Stomach smooth muscle (tissue), 2 donors: ENCODE results near the gene SLX4IP.

Source experiments
- H3K27ac ChIP-seq: one replicate; pipeline ENCODE4 v1.7.0; 2013; ENCODE audit warnings: mild to moderate bottlenecking, low read length, inconsistent platforms
- H3K27me3 ChIP-seq, 2 donors: one replicate each; pipeline ENCODE4 v1.7.0; 2013; ENCODE audit warnings: low read length in 2 of 2; ENCODE audit not compliant: insufficient read depth in 2 of 2, control insufficient read depth in 1 of 2
- H3K36me3 ChIP-seq, 2 donors: one replicate each; pipeline ENCODE4 v1.7.0; 2013; ENCODE audit warnings: low read length in 2 of 2; ENCODE audit not compliant: control insufficient read depth in 2 of 2, insufficient read depth in 2 of 2
- H3K4me1 ChIP-seq: one replicate; pipeline ENCODE4 v1.7.0; 2013; ENCODE audit warnings: low read length; ENCODE audit not compliant: control insufficient read depth, insufficient read depth
- H3K4me3 ChIP-seq, 2 donors: one replicate each; pipeline ENCODE4 v1.7.0; 2013; ENCODE audit warnings: low read length in 2 of 2
- H3K9ac ChIP-seq, 2 donors: one replicate each; pipeline ENCODE4 v1.7.0; 2013; ENCODE audit warnings: low read length in 2 of 2, mild to moderate bottlenecking in 1 of 2
- H3K9me3 ChIP-seq, 2 donors: one replicate each; pipeline ENCODE4 v1.7.0; 2013; ENCODE audit warnings: low read length in 2 of 2; ENCODE audit not compliant: control insufficient read depth in 2 of 2
- donor health status: healthy.
- donor health status: Pancreatic carcinoma.

Gene SLX4IP

GRCh38 chr20:10497283-10497682, 62.2 kb downstream of the SLX4IP start:
- H3K4me1 ChIP-seq = no peaks in the 10 kb centered on the region
- H3K27ac ChIP-seq = no peak overlapping the region

GRCh38 chr20:10497791-10498190, 62.7 kb downstream of the SLX4IP start:
- Histone ChIP-seq H3K36me3 (no peaks in the 10 kb centered on the region), H3K9ac (no peak overlapping the region), H3K27me3 (no peaks in the 10 kb centered on the region), H3K4me3 (no peak overlapping the region), H3K4me1 (no peaks in the 10 kb centered on the region), H3K27ac (no peak overlapping the region), H3K9me3 (no peaks in the 10 kb centered on the region)

More at GRCh38 chr20:10497283-10497682, 62.2 kb downstream of the SLX4IP start:
- Histone ChIP-seq H3K27me3 (no peaks in the 10 kb centered on the region), H3K36me3 (no peaks in the 10 kb centered on the region), H3K9ac (no peak overlapping the region), H3K4me3 (no peak overlapping the region), H3K9me3 (no peaks in the 10 kb centered on the region)

GRCh38 chr20:10498200-10498599, 63.1 kb downstream of the SLX4IP start:
- no peak overlapping the region for H3K4me3 ChIP-seq
- H3K4me1 ChIP-seq = no peaks in the 10 kb centered on the region
- no peak overlapping the region for H3K9ac ChIP-seq
- no peaks in the 10 kb centered on the region for H3K27me3 ChIP-seq
- no peak overlapping the region for H3K27ac ChIP-seq
- no peaks in the 10 kb centered on the region for H3K36me3 ChIP-seq
- no peaks in the 10 kb centered on the region for H3K9me3 ChIP-seq

GRCh38 chr20:10501402-10501801, 66.3 kb downstream of the SLX4IP start:
- no peaks in the 10 kb centered on the region for H3K9me3 ChIP-seq
- H3K4me3 ChIP-seq = no peak overlapping the region
- H3K27ac ChIP-seq = no peak overlapping the region
- no peaks in the 10 kb centered on the region for H3K36me3 ChIP-seq
- H3K9ac ChIP-seq = no peak overlapping the region
- H3K27me3 ChIP-seq = no peaks in the 10 kb centered on the region
- peaks cover 9% of the 10 kb centered on the region for H3K4me1 ChIP-seq

GRCh38 chr20:10502098-10502526, 67.0 kb downstream of the SLX4IP start:
- Histone ChIP-seq H3K9ac (no peak overlapping the region), H3K9me3 (no peaks in the 10 kb centered on the region), H3K4me1 (peaks cover 9% of the 10 kb centered on the region), H3K4me3 (no peak overlapping the region), H3K27ac (no peak overlapping the region), H3K27me3 (no peaks in the 10 kb centered on the region), H3K36me3 (no peaks in the 10 kb centered on the region)

- no peaks in the 10 kb centered on the region for H3K36me3 ChIP-seq
- H3K27ac ChIP-seq = peak overlapping the region; percentile 6
- H3K4me3 ChIP-seq = no peak overlapping the region
- H3K27me3 ChIP-seq = no peaks in the 10 kb centered on the region
- peaks cover 25% of the 10 kb centered on the region for H3K4me1 ChIP-seq
- no peak overlapping the region for H3K9ac ChIP-seq
- no peaks in the 10 kb centered on the region for H3K9me3 ChIP-seq
Observed at GRCh38 chr20:10504608-10504993, 69.5 kb downstream of the SLX4IP start.

- Histone ChIP-seq H3K4me1 (peaks cover 25% of the 10 kb centered on the region), H3K9me3 (no peaks in the 10 kb centered on the region), H3K27ac (peak overlapping the region; percentile 26), H3K36me3 (no peaks in the 10 kb centered on the region), H3K4me3 (no peak overlapping the region), H3K27me3 (no peaks in the 10 kb centered on the region), H3K9ac (no peak overlapping the region)
Observed at GRCh38 chr20:10504994-10505730, 70.1 kb downstream of the SLX4IP start.

GRCh38 chr20:10505827-10506226, 70.7 kb downstream of the SLX4IP start:
- Histone ChIP-seq H3K9ac (no peak overlapping the region), H3K27me3 (no peaks in the 10 kb centered on the region), H3K4me1 (peaks cover 25% of the 10 kb centered on the region), H3K36me3 (no peaks in the 10 kb centered on the region), H3K9me3 (no peaks in the 10 kb centered on the region), H3K27ac (no peak overlapping the region), H3K4me3 (no peak overlapping the region)

- Histone ChIP-seq H3K27ac (no peak overlapping the region), H3K9me3 (no peaks in the 10 kb centered on the region), H3K4me1 (peaks cover 34% of the 10 kb centered on the region), H3K36me3 (no peaks in the 10 kb centered on the region), H3K9ac (no peak overlapping the region), H3K27me3 (no peaks in the 10 kb centered on the region), H3K4me3 (no peak overlapping the region)
Observed at GRCh38 chr20:10507052-10507451, 71.9 kb downstream of the SLX4IP start.

GRCh38 chr20:10508060-10508459, 73.0 kb downstream of the SLX4IP start:
- no peak overlapping the region for H3K9ac ChIP-seq
- peaks cover 34% of the 10 kb centered on the region for H3K4me1 ChIP-seq
- H3K36me3 ChIP-seq = no peaks in the 10 kb centered on the region
- H3K27ac ChIP-seq = peak overlapping the region; percentile 80
- H3K9me3 ChIP-seq = no peaks in the 10 kb centered on the region
- H3K27me3 ChIP-seq = no peaks in the 10 kb centered on the region
- H3K4me3 ChIP-seq = no peak overlapping the region

- no peaks in the 10 kb centered on the region for H3K27me3 ChIP-seq
- H3K4me1 ChIP-seq = peaks cover 34% of the 10 kb centered on the region
- H3K27ac ChIP-seq = peak overlapping the region; percentile 80
- H3K9ac ChIP-seq = peak overlapping the region in 1 of 2 donors; percentile 47
- H3K4me3 ChIP-seq = peak overlapping the region in 1 of 2 donors; percentile 47
- no peaks in the 10 kb centered on the region for H3K9me3 ChIP-seq
- H3K36me3 ChIP-seq = no peaks in the 10 kb centered on the region
Observed at GRCh38 chr20:10508468-10509251, 73.6 kb downstream of the SLX4IP start.
